SK-N-SH (cell line): ENCODE data around the gene CLPTM1L.

ENCODE experiments used
- CTCF ChIP-seq: fragments of 200-600 bp; sonication (generic); IDR thresholded peaks from 2 replicates; pipeline ENCODE4 v1.6.1; 2017; ENCODE audit warnings: antibody characterized with exemption, mild to moderate bottlenecking, moderate library complexity
- NRF1 ChIP-seq: IDR thresholded peaks from 2 replicates; pipeline ENCODE4 v1.6.1; 2012; ENCODE audit warnings: low read depth, mild to moderate bottlenecking, low read length

GRCh38 chr5:1322036-1322900 lies 22.6 kb downstream of the CLPTM1L start:
- TF ChIP-seq CTCF: no peak
- TF ChIP-seq NRF1: no peak
